CD14-positive monocyte (primary cell): ENCODE measurements around the gene HES6. TPM values are rescaled to one million over a fixed set of nuclear protein-coding genes. Genes with fewer than 3 reads are reported as not detected.

Source experiments
- DNase-seq, 3 donors: peaks; one replicate each; pipeline ENCODE4 v3.0.0-alpha.2; 2011 to 2022
- H2AFZ ChIP-seq: 2 replicates; pipeline ENCODE4 v1.6.0; 2012; ENCODE audit warnings: mild to moderate bottlenecking, low read depth, low read length, inconsistent platforms; ENCODE audit not compliant: insufficient read depth, poor library complexity, severe bottlenecking
- H3K27ac ChIP-seq, 2 donors: 1 replicate in 1 of 2; 2 replicates in 1 of 2; pipeline ENCODE4 v1.5.1; 2012 to 2013; ENCODE audit warnings: low read length in 2 of 2, control low read depth in 1 of 2, inconsistent platforms in 1 of 2, low read depth in 1 of 2, mild to moderate bottlenecking in 1 of 2
- H3K27me3 ChIP-seq, 2 donors: one replicate each; pipeline versions ENCODE4 v1.6.0 to v1.6.1; 2011 to 2013; ENCODE audit warnings: low read length in 2 of 2; ENCODE audit not compliant: control insufficient read depth in 2 of 2, insufficient read depth in 2 of 2
- H3K36me3 ChIP-seq, 2 donors: replicated peaks in 1 of 2; 1 replicate in 1 of 2; 2 replicates in 1 of 2; pipeline versions ENCODE4 v1.5.1 to v1.6.1; 2012 to 2013; ENCODE audit warnings: low read length in 2 of 2, control low read depth in 1 of 2, inconsistent platforms in 1 of 2, mild to moderate bottlenecking in 1 of 2; ENCODE audit not compliant: insufficient read depth in 2 of 2, control insufficient read depth in 1 of 2
- H3K4me1 ChIP-seq, 2 donors: 1 replicate in 1 of 2; 2 replicates in 1 of 2; pipeline versions ENCODE4 v1.5.1 to v1.6.1; 2012 to 2013; ENCODE audit warnings: low read length in 2 of 2, control low read depth in 1 of 2, inconsistent platforms in 1 of 2, mild to moderate bottlenecking in 1 of 2, moderate library complexity in 1 of 2; ENCODE audit not compliant: insufficient read depth in 2 of 2, control insufficient read depth in 1 of 2
- H3K4me2 ChIP-seq: replicated peaks from 2 replicates; pipeline ENCODE3; 2012; ENCODE audit warnings: low read length, moderate library complexity, mild to moderate bottlenecking; ENCODE audit not compliant: poor library complexity, severe bottlenecking; ENCODE audit errors: extremely low read depth
- H3K4me3 ChIP-seq, 3 experiments: fragments of 200-600 bp in 1 of 3; sonication (generic) in 1 of 3; replicated peaks in 1 of 3; 1 replicate in 2 of 3; 2 replicates in 1 of 3; pipeline ENCODE4 v1.5.1; 2011 to 2013; ENCODE audit warnings: low read length in 3 of 3, mild to moderate bottlenecking in 3 of 3, control low read depth in 2 of 3, low read depth in 2 of 3, inconsistent platforms in 1 of 3, moderate library complexity in 1 of 3
- H3K79me2 ChIP-seq: 2 replicates; pipeline ENCODE4 v1.6.0; 2012; ENCODE audit warnings: mild to moderate bottlenecking, control low read depth, inconsistent platforms, low read length, moderate library complexity; ENCODE audit not compliant: insufficient read depth
- H3K9ac ChIP-seq: 2 replicates; pipeline ENCODE4 v1.6.0; 2017; ENCODE audit warnings: low read length, mild to moderate bottlenecking; ENCODE audit not compliant: insufficient read depth, poor library complexity, severe bottlenecking
- H3K9me3 ChIP-seq, 2 donors: replicated peaks in 1 of 2; 1 replicate in 1 of 2; 2 replicates in 1 of 2; pipeline versions ENCODE4 v1.5.1 to v1.6.1; 2012 to 2013; ENCODE audit warnings: low read length in 2 of 2, control low read depth in 1 of 2; ENCODE audit not compliant: control insufficient read depth in 1 of 2, insufficient read depth in 1 of 2
- H4K20me1 ChIP-seq: 2 replicates; pipeline ENCODE4 v1.6.0; 2012; ENCODE audit warnings: mild to moderate bottlenecking, low read length, control low read depth, moderate library complexity; ENCODE audit not compliant: insufficient read depth
- H3K27ac Mint-ChIP-seq, 7 donors: one replicate each; pipeline ENCODE4 v1.8.0; 2020; ENCODE audit warnings: mild to moderate bottlenecking in 7 of 7, mixed read lengths in 7 of 7, moderate library complexity in 6 of 7, inconsistent platforms in 2 of 7
- H3K27me3 Mint-ChIP-seq, 3 donors: one replicate each; pipeline ENCODE4 v1.8.0; 2021 to 2022; ENCODE audit warnings: low read depth in 3 of 3, mild to moderate bottlenecking in 3 of 3, mixed read lengths in 3 of 3, moderate library complexity in 3 of 3, inconsistent platforms in 1 of 3
- H3K36me3 Mint-ChIP-seq, 2 donors: one replicate each; pipeline ENCODE4 v1.8.0; 2020; ENCODE audit warnings: mixed read lengths in 2 of 2, inconsistent platforms in 1 of 2, mild to moderate bottlenecking in 1 of 2
- H3K4me1 Mint-ChIP-seq: one replicate; pipeline ENCODE4 v1.8.0; 2020; ENCODE audit warnings: mild to moderate bottlenecking, mixed read lengths
- H3K4me3 Mint-ChIP-seq, 2 donors: one replicate each; pipeline ENCODE4 v1.8.0; 2020; ENCODE audit warnings: mild to moderate bottlenecking in 2 of 2, mixed read lengths in 2 of 2, moderate library complexity in 1 of 2
- H3K9me3 Mint-ChIP-seq, 7 donors: one replicate each; pipeline ENCODE4 v1.8.0; 2020 to 2022; ENCODE audit warnings: mixed read lengths in 7 of 7, mild to moderate bottlenecking in 6 of 7, moderate library complexity in 6 of 7, inconsistent platforms in 2 of 7
- WGBS: methylation state at CpG from one replicate; pipeline ENCODE4 v1.1.5; 2013; ENCODE audit warnings: missing lambda C conversion rate; ENCODE audit not compliant: insufficient coverage; 5-methylcytosine and 5-hydroxymethylcytosine counted together
- intact Hi-C, 2 donors: fragments of 100-400 bp; cut with micrococcal nuclease; formaldehyde crosslinking; loops; one replicate each; pipeline versions ENCODE4 v1.15.0 to v1.15.1; 2023
- polyA plus RNA-seq, 3 donors: library from polyadenylated mRNA; depleted of rRNA in 1 of 3; unstranded in 2 of 3; stranded (reverse) in 1 of 3; fragments of 300-500 nt in 2 of 3; fragments of >200 nt in 1 of 3; fragmentation: Illumina TruSeq in 2 of 3; gene quantifications; 1 replicate in 2 of 3; 2 replicates in 1 of 3; pipeline ENCODE4 v1.2.3, GENCODE V29; 2012 to 2021
- TF ChIP-seq, protein P1 (sequence below): fragments of 200-600 bp; IDR thresholded peaks from one replicate; pipeline ENCODE4 v1.8.0; 2022; ENCODE audit warnings: antibody characterized with exemption, mild to moderate bottlenecking

The HES6 gene
- polyA plus RNA-seq, 3 donors = 2.1 to 4.0 (median 2.8) TPM

DNA sequence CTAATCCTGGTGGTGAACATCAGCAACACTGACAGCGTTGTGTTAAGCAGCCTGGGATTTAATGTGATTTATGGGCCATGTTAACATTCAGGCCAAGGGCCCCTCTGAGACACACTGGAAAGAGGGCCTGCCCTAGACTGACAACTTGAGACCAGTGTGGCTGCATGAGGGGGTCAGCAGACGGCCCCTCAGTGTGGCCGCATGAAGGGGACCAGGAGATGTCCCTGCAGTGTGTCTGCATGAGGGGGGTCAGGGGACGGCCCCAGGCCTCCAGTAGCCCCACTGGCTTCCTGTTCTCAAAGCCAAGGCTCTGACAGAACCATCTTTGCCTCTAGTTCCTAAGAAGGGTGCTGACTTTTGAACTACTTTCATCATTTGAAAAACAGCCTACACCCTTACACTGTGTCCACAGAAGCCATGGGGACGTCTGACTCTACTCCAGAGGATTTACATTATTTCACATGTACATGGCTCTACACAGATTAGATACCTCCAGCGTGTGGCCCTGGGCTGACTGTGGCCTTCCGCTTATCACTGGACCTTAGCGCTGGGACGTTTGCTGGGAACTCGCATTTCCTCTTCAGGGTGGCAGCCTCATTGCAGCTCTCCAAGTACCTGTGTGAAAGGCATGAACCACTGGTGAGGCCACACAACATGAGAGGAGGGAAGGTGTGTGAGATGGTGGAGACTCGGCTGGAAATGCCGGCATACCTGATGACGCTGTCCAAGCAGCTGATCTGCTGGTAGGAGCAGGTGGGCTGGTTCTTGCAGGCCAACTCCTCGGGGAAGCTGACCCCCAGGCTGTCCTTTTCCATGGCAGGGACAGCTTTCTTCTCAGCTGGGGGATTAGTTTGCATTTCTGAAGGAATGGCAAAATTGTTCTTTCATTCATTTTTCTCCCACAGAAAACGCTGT is 18.2 kb upstream of the HES6 start:
- H2AFZ ChIP-seq = no peak overlapping the region
- peaks cover 79 to 95% of the 10 kb centered on the region in 2 donors for H3K36me3 Mint-ChIP-seq
- DNase-seq = no peak
- no peak overlapping the region for H3K9ac ChIP-seq
- TF ChIP-seq, protein P1, sequence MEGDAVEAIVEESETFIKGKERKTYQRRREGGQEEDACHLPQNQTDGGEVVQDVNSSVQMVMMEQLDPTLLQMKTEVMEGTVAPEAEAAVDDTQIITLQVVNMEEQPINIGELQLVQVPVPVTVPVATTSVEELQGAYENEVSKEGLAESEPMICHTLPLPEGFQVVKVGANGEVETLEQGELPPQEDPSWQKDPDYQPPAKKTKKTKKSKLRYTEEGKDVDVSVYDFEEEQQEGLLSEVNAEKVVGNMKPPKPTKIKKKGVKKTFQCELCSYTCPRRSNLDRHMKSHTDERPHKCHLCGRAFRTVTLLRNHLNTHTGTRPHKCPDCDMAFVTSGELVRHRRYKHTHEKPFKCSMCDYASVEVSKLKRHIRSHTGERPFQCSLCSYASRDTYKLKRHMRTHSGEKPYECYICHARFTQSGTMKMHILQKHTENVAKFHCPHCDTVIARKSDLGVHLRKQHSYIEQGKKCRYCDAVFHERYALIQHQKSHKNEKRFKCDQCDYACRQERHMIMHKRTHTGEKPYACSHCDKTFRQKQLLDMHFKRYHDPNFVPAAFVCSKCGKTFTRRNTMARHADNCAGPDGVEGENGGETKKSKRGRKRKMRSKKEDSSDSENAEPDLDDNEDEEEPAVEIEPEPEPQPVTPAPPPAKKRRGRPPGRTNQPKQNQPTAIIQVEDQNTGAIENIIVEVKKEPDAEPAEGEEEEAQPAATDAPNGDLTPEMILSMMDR = no peak
- no peaks in the 10 kb centered on the region for H3K9me3 ChIP-seq
- H3K4me1 Mint-ChIP-seq = no peaks in the 10 kb centered on the region
- H3K4me1 ChIP-seq = no peaks in the 10 kb centered on the region
- no peak overlapping the region for H3K27ac ChIP-seq
- H3K4me3 ChIP-seq = no peak overlapping the region
- intact Hi-C loops = no loop called here
- H3K79me2 ChIP-seq = no peaks in the 10 kb centered on the region
- no peaks in the 10 kb centered on the region for H4K20me1 ChIP-seq
- no peaks in the 10 kb centered on the region for H3K27me3 ChIP-seq
- peaks cover 0 to 2% (median 1%) of the 10 kb centered on the region in 3 donors for H3K27me3 Mint-ChIP-seq
- WGBS = 92% methylated on average over 15 of the region's 15 CpGs
- peak overlapping the region in 2 of 7 donors; percentile 17 to 46 for H3K27ac Mint-ChIP-seq
- H3K4me2 ChIP-seq = no peak overlapping the region
- H3K4me3 Mint-ChIP-seq = no peak overlapping the region
- H3K36me3 ChIP-seq = peaks cover 68 to 96% of the 10 kb centered on the region in 2 donors
- no peaks in the 10 kb centered on the region for H3K9me3 Mint-ChIP-seq

DNA sequence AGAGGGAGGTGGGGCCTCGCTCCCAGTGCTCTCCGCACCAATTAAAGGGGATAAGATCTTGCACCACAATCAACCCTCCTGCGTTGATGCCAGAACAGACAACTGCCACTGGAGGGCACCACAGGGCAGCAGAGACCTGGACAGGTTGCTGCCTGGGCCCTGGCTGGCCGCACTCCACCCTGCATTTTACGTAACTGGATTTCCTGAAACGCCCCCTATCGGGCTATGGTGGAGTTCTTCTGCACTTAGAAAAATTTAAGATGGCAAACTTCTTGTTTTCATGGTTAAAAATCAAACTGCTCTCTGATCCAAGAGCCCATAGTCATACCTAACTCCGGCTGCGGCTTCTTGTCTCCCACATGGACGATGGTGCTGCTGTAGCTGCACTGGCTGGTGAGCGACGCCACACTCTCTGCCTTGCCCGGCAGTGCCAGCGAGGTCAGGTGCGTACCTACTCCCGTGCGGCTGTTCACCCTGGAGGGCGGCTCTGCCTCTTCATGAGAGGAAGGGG is 16.8 kb upstream of the HES6 start:
- Histone ChIP-seq H3K4me1 (no peaks in the 10 kb centered on the region), H3K4me2 (no peak overlapping the region), H3K79me2 (no peaks in the 10 kb centered on the region), H2AFZ (no peak overlapping the region), H3K36me3 (peaks cover 69 to 94% of the 10 kb centered on the region in 2 donors), H3K9me3 (no peaks in the 10 kb centered on the region), H3K9ac (no peak overlapping the region), H4K20me1 (no peaks in the 10 kb centered on the region), H3K27ac (peak overlapping the region in 1 of 2 donors; percentile 8), H3K27me3 (no peaks in the 10 kb centered on the region), H3K4me3 (no peak overlapping the region)
- Mint-ChIP-seq H3K27ac (peak overlapping the region in 1 of 7 donors; percentile 15), H3K4me3 (no peak overlapping the region), H3K36me3 (peaks cover 80 to 96% of the 10 kb centered on the region in 2 donors), H3K4me1 (no peaks in the 10 kb centered on the region), H3K9me3 (no peaks in the 10 kb centered on the region), H3K27me3 (peaks cover 0 to 2% (median 2%) of the 10 kb centered on the region in 3 donors)
- TF ChIP-seq, protein P1 = peak; percentile 92
- intact Hi-C loops = no loop called here
- DNase-seq = peak; percentile 66 to 78 (median 74)
- 59% methylated on average over 10 of the region's 18 CpGs for WGBS
